HG02678 (cell line): ENCODE data around the gene OR52B2.
"Not testable (repeated sequence)": the region's sequence is repeated elsewhere in the genome, so short reads cannot be mapped to it uniquely, and the experiment has no call there.

Source experiments
- ATAC-seq: cut with Tn5 transposase; IDR thresholded peaks from one replicate; pipeline ENCODE4 v1.9.1; 2021; ENCODE audit warnings: mild to moderate bottlenecking, moderate library complexity; ENCODE audit not compliant: unreplicated experiment

OR52B2 gene

GRCh38 chr11:6156628-6157359 lies 13.3 kb downstream of the OR52B2 start:
- ATAC-seq, result no peak

- ATAC-seq, result no peak
Measured at GRCh38 chr11:6152126-6152525, 18.0 kb downstream of the OR52B2 start.

- ATAC-seq, result no peak
Measured at GRCh38 chr11:6151117-6151516, 19.0 kb downstream of the OR52B2 start.

- not testable (repeated sequence) for ATAC-seq
Measured at GRCh38 chr11:6143737-6144136, 26.4 kb downstream of the OR52B2 start.

GRCh38 chr11:6142936-6143335 lies 27.2 kb downstream of the OR52B2 start:
- ATAC-seq, result no peak

GRCh38 chr11:6135936-6136335 lies 34.2 kb downstream of the OR52B2 start:
- ATAC-seq, result not testable (repeated sequence)

GRCh38 chr11:6132431-6132830 lies 37.7 kb downstream of the OR52B2 start:
- no peak for ATAC-seq

- no peak for ATAC-seq
Measured at GRCh38 chr11:6129635-6130034, 40.5 kb downstream of the OR52B2 start.

- ATAC-seq, result no peak
Measured at GRCh38 chr11:6129011-6129410, 41.1 kb downstream of the OR52B2 start.

- ATAC-seq, result no peak
Measured at GRCh38 chr11:6127881-6128280, 42.2 kb downstream of the OR52B2 start.

- ATAC-seq, result no peak
Measured at GRCh38 chr11:6124245-6124644, 45.9 kb downstream of the OR52B2 start.
